ENCODE results near the gene HRNR.

- no peak for TF ChIP-seq CTCF (IDR thresholded peaks at IDR 0.05; ENCODE audit: low read depth, low read length)
- no peak for TF ChIP-seq EZH2phosphoT487 (IDR thresholded peaks at IDR 0.05; ENCODE audit: low read depth)
Measured at GRCh38 chr1:152227310-152227928, 3.4 kb upstream of the HRNR start.
